ENCODE results near the gene TMEM150B.

The TMEM150B gene

DNA sequence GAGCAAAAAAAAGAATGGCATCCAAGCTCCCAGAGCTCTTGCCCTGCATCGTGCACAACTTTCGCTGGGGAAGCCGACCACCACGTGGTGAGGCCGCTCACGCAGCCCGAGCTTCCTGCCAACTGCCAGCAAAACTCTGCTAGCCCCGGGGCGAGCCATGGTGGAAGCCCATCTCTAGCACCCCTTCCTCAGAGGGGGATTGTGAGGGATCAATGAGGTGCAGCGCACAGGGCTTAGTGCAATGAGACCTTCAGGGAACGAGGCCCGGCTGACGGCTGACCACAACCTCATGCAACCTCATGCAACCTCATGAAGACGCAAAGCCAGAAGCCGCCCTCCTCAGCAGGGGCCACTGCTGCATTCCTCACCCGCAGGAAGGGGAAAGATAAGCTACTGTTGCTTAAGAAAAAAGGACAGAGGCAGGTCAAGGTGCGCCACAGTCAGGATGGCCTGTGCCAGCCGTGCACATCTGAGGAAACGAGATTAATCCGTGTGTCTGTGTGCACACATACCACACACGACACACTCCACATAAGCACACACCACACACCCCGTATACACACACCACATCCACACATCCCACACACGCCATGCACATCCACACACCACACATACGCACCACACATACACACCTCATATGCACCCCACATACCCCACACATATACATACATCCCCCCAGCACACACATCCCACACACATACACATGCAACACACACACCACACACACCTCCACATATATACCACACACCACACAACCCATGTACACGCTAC is 54.8 kb downstream of the TMEM150B start:
- no peak for TF ChIP-seq CTCF (IDR thresholded peaks at IDR 0.05)

DNA sequence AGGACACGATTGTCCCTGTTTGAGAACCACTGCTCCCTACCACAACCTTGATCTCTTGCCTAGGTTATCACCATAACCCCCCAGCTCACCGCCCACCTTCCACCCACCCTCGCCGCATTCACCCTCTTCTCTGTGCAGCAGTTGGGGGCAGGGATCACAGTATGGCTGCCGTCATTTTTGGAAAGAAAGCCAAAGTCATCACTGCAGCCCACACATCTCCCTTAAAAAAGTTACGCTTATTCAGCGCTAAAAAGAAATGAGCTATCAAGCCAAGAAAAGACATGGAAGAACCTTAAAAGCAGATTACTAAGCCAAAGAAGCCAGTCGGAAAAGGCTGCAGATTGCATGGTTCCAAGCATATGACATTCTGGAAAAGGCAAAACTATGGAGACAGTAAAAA is 55.8 kb downstream of the TMEM150B start:
- no peak for TF ChIP-seq CTCF (IDR thresholded peaks at IDR 0.05)

GRCh38 chr19:55266840-55267239 is 58.3 kb downstream of the TMEM150B start:
- no peak for TF ChIP-seq CTCF (IDR thresholded peaks at IDR 0.05)

DNA sequence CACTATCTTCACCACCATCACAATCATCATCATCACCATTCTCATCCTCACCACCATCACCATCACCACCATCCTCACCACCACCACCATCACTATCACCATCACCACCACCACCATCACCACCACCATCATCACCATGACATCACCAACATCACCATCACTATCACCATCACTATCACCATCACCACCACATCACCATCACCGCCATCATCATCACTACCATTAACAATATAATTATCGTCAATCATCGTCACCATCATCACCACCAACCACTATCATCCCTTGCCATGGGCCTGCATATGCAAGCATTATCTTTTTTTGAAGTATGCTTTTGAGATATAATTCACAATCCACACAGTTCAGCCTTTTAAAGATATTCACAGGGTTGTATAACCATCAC is 58.7 kb downstream of the TMEM150B start:
- TF ChIP-seq CTCF (IDR thresholded peaks at IDR 0.05): no peak

DNA sequence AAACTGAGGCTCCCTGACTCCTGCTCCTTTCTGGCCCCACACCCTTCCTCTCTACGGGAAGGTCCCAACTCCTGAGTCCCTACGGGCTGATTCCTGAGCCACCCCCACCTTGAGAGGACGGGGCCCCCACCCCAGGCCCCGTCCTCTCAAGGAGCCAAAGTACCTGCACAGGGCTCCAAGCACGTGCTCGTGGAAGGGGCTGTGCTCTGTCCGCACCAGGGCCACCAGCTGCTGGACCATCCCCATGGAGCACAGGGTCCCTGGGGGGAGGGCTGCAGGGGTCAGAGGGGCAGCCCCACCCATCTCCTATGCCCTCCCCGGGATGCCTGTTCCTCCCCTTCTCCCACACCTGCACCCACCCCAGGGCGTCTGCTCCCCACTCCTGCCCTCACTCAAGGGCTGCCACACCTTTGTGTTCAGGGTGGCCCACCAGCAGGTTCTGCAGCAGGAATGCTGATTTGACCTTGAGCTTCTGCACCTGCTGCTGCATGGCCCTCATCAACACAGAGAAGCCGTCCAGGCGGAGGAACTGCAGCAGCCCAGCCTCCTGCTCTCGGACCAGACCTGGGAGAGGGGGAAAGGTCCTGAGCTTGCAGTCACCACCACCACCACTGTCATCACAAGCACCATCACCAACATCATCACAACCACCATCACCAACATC is 59.3 kb downstream of the TMEM150B start:
- TF ChIP-seq CTCF (IDR thresholded peaks at IDR 0.05): no peak

DNA sequence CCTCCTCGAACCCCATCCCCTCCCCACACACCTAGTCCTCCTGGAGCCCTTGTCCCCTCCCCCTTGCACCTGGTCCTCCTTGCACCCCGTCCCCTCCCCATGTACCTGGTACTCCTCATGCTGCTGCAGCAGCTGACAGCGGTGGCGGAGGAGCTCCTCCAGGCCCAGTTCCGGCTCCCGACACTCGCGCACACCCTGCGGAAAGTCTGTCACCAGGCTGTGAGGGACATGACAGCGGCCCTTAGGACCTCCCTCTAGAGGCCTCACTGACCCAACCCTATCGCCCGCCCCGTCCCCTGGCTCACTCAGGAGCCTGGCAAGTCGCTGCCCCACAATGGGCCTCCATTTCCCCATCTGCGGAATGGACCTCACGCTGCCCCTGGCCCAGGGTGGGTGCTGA is 60.0 kb downstream of the TMEM150B start:
- TF ChIP-seq CTCF (IDR thresholded peaks at IDR 0.05): no peak

GRCh38 chr19:55264531-55264930 is 60.6 kb downstream of the TMEM150B start:
- TF ChIP-seq CTCF (IDR thresholded peaks at IDR 0.05): no peak

Measured in LNCAP (cell line).